ENCODE results near the gene SPACA7. TPM values are rescaled to one million over a fixed set of nuclear protein-coding genes. Genes with fewer than 3 reads are reported as not detected.

The SPACA7 gene
- total RNA-seq, 4 donors from 2014 or later: not detected

DNA sequence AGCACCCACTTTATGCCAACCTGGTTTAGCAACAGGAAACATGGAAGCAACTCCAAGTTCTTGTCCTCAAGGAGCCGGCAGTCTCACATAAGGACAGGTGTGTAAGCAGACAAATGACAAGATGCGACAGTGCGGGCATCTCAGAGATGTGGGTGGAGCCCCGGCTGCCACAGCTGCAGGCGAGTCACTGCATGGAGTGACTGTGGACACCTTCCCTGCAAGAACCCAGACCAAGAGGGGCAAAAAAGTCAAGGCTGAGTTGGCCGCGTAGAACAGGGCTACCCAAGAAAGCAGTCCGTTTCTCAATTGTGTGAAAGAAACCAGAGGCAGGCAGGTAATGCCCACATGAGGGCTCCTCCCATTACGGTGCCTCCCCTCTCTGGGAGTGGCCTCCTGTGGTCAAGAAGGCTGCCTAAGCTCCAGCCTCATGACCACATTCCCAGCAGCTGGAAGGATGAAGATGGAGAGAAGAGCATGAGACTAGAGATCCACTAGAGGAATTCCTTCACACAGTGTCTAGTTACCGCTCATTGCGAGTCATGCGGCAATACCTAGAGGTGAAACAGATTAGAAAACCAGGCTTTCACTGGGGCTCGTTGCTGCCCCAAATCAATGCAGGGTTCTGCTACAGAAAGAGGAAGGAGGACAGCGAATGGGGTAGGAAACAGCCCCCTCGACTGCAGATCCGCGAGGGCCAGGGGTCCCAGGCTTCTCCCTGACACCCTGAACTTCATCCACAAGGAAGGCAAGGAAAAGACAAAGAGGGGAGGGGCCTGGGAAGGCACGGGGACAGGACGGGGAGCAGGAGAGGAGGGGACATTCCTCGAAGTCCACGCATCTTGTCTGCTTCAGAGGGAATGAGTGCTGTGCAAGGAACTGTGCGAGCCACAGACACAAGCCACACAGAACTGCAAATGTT, 80.2 kb downstream of the SPACA7 start:
- 67 to 84% methylated on average over 8 to 22 of the region's 22 CpGs for WGBS, 2 donors (ENCODE audit: low coverage in 1 of 2)
- in situ Hi-C loops (cut with MboI; ENCODE audit: low pct_ligation_motif_present in 1 of 4, low pct_unique_long_range_greater_than_20kb in 1 of 4, low sequenced_read_pairs in 3 of 4): no loop called here
- no peak overlapping the region for H3K27ac ChIP-seq
- H3K27me3 ChIP-seq: no peaks in the 10 kb centered on the region
- no peaks in the 10 kb centered on the region for H3K36me3 ChIP-seq
- TF ChIP-seq POLR2AphosphoS5 (IDR thresholded peaks at IDR 0.05) (no peak), CTCF (IDR thresholded peaks at IDR 0.05) (no peak), POLR2A (IDR thresholded peaks at IDR 0.05) (no peak), EP300 (IDR thresholded peaks at IDR 0.05; ENCODE audit: low read depth) (no peak)
- H3K4me3 ChIP-seq: no peak overlapping the region
- H3K4me1 ChIP-seq: no peaks in the 10 kb centered on the region
- intact Hi-C loops (cut with DNase I; ENCODE audit: low total_unique reads): no loop called here
- peaks cover 0 to 4% of the 10 kb centered on the region in 2 donors for H3K9me3 ChIP-seq
- no peak for DNase-seq

- intact Hi-C loops (cut with DNase I; ENCODE audit: low total_unique reads) (no loop called here), in situ Hi-C loops (cut with MboI; ENCODE audit: low pct_ligation_motif_present in 1 of 4, low pct_unique_long_range_greater_than_20kb in 1 of 4, low sequenced_read_pairs in 3 of 4) (no loop called here)
- 84 to 100% methylated on average over 1 to 9 of the region's 9 CpGs for WGBS, 2 donors (ENCODE audit: low coverage in 1 of 2)
Observed at GRCh38 chr13:112457081-112457480, 80.9 kb downstream of the SPACA7 start.

GRCh38 chr13:112457485-112457884, 81.3 kb downstream of the SPACA7 start:
- Histone ChIP-seq H3K36me3 (no peaks in the 10 kb centered on the region), H3K4me1 (no peaks in the 10 kb centered on the region), H3K27me3 (no peaks in the 10 kb centered on the region), H3K27ac (no peak overlapping the region), H3K9me3 (peaks cover 4% of the 10 kb centered on the region in 2 donors), H3K4me3 (no peak overlapping the region)
- WGBS, 2 donors (ENCODE audit: low coverage in 1 of 2): 60 to 66% methylated on average over 1 to 13 of the region's 13 CpGs
- no peak for TF ChIP-seq EP300 (IDR thresholded peaks at IDR 0.05; ENCODE audit: low read depth)
- TF ChIP-seq POLR2A (IDR thresholded peaks at IDR 0.05): no peak
- TF ChIP-seq CTCF (IDR thresholded peaks at IDR 0.05): no peak
- no peak for TF ChIP-seq POLR2AphosphoS5 (IDR thresholded peaks at IDR 0.05)
- intact Hi-C loops (cut with DNase I; ENCODE audit: low total_unique reads): no loop called here
- no peak for DNase-seq
- in situ Hi-C loops (cut with MboI; ENCODE audit: low pct_ligation_motif_present in 1 of 4, low pct_unique_long_range_greater_than_20kb in 1 of 4, low sequenced_read_pairs in 3 of 4): no loop called here

More at GRCh38 chr13:112457081-112457480, 80.9 kb downstream of the SPACA7 start:
- DNase-seq: no peak
- H3K36me3 ChIP-seq: no peaks in the 10 kb centered on the region
- no peak for TF ChIP-seq POLR2AphosphoS5 (IDR thresholded peaks at IDR 0.05)
- no peak for TF ChIP-seq CTCF (IDR thresholded peaks at IDR 0.05)
- TF ChIP-seq EP300 (IDR thresholded peaks at IDR 0.05; ENCODE audit: low read depth): no peak
- TF ChIP-seq POLR2A (IDR thresholded peaks at IDR 0.05): no peak
- H3K27me3 ChIP-seq: no peaks in the 10 kb centered on the region
- H3K9me3 ChIP-seq: peaks cover under 1 to 4% of the 10 kb centered on the region in 2 donors
- no peak overlapping the region for H3K27ac ChIP-seq
- no peak overlapping the region for H3K4me3 ChIP-seq
- no peaks in the 10 kb centered on the region for H3K4me1 ChIP-seq

- TF ChIP-seq EP300 (IDR thresholded peaks at IDR 0.05; ENCODE audit: low read depth) (no peak), POLR2A (IDR thresholded peaks at IDR 0.05) (no peak), CTCF (IDR thresholded peaks at IDR 0.05) (no peak), POLR2AphosphoS5 (IDR thresholded peaks at IDR 0.05) (no peak)
- Histone ChIP-seq H3K9me3 (peaks cover 4 to 6% of the 10 kb centered on the region in 2 donors), H3K27me3 (no peaks in the 10 kb centered on the region), H3K27ac (no peak overlapping the region), H3K36me3 (no peaks in the 10 kb centered on the region), H3K4me3 (no peak overlapping the region), H3K4me1 (no peaks in the 10 kb centered on the region)
- in situ Hi-C loops (cut with MboI; ENCODE audit: low pct_ligation_motif_present in 1 of 4, low pct_unique_long_range_greater_than_20kb in 1 of 4, low sequenced_read_pairs in 3 of 4): no loop called here
- intact Hi-C loops (cut with DNase I; ENCODE audit: low total_unique reads): no loop called here
- 83 to 92% methylated on average over 2 to 5 of the region's 5 CpGs for WGBS, 2 donors (ENCODE audit: low coverage in 1 of 2)
- no peak for DNase-seq
Observed at GRCh38 chr13:112462408-112462807, 86.3 kb downstream of the SPACA7 start.
